ENCODE data around the gene FBXL7. TPM values are rescaled to one million over a fixed set of nuclear protein-coding genes. Genes with fewer than 3 reads are reported as not detected.

Gene FBXL7
- total and polyA plus RNA-seq, 4 donors = 1.9 to 15.5 (median 6.6) TPM

DNA sequence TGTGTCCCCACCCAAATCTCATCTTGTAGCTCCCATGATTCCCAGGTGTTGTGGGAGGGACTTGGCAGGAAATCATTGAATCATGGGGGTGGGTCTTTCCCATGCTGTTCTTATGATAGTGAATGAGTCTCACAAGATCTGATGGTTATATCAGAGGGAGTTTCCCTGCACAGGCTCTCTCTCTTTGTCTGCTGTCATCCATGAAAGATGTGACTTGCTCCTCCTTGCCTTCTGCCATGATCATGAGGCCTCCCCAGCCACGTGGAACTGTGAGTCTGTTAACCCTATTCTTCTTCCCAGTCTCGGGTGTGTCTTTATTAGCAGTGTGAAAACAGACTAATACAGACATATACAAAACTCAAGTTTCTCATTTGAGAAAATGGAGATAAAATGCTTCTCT lies 139.3 kb downstream of the FBXL7 start:
- no peak for DNase-seq
- 48 to 70% methylated on average over 2 of the region's 2 CpGs for WGBS, 2 donors
- Histone ChIP-seq H3K9me3 (ENCODE audit: control insufficient read depth in 4 of 4, insufficient read depth in 3 of 4, low read length in 3 of 4) (no peaks in the 10 kb centered on the region), H3K27me3 (ENCODE audit: control insufficient read depth in 3 of 3, insufficient read depth in 3 of 3, low read length in 2 of 3) (no peaks in the 10 kb centered on the region), H3K27ac (ENCODE audit: low read depth in 1 of 2, low read length in 1 of 2) (no peak overlapping the region), H3K9ac (ENCODE audit: insufficient read depth in 1 of 2, low read length in 2 of 2) (no peak overlapping the region), H3K36me3 (ENCODE audit: control insufficient read depth in 4 of 4, insufficient read depth in 4 of 4, low read length in 4 of 4) (peaks cover 0 to 2% (median 0%) of the 10 kb centered on the region in 4 donors), H3K4me1 (ENCODE audit: control insufficient read depth in 5 of 5, insufficient read depth in 5 of 5, low read length in 5 of 5) (peaks cover 0 to 37% (median 3%) of the 10 kb centered on the region in 5 donors), H3K4me3 (no peak overlapping the region)
- no peak for ATAC-seq (ENCODE audit: insufficient read depth, low FRiP score)
- TF ChIP-seq, protein P1, sequence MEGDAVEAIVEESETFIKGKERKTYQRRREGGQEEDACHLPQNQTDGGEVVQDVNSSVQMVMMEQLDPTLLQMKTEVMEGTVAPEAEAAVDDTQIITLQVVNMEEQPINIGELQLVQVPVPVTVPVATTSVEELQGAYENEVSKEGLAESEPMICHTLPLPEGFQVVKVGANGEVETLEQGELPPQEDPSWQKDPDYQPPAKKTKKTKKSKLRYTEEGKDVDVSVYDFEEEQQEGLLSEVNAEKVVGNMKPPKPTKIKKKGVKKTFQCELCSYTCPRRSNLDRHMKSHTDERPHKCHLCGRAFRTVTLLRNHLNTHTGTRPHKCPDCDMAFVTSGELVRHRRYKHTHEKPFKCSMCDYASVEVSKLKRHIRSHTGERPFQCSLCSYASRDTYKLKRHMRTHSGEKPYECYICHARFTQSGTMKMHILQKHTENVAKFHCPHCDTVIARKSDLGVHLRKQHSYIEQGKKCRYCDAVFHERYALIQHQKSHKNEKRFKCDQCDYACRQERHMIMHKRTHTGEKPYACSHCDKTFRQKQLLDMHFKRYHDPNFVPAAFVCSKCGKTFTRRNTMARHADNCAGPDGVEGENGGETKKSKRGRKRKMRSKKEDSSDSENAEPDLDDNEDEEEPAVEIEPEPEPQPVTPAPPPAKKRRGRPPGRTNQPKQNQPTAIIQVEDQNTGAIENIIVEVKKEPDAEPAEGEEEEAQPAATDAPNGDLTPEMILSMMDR (IDR thresholded peaks at IDR 0.05; ENCODE audit: control extremely low read depth, extremely low read depth) = no peak

DNA sequence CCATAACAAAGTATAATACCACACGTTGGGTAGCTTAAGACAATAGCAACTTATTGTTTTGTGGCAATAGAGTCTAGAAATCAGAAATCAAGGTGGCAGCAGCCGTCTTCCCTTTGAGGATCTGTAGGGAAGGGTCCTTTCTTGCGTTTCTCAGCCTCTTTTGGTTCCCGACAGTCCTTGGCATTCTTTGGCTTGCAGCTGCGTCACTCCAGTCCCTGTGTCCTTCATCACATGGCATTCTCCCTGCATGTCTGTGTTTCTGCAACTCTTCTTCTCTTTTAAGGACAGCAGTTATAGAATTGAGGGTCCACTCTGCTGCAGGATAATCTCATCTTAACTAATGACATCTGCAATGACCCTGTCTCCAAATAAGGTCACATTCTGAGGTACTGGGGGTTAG lies 140.1 kb downstream of the FBXL7 start:
- no peak overlapping the region for H3K9ac ChIP-seq (ENCODE audit: insufficient read depth in 1 of 2, low read length in 2 of 2)
- H3K4me3 ChIP-seq = no peak overlapping the region
- no peaks in the 10 kb centered on the region for H3K9me3 ChIP-seq (ENCODE audit: control insufficient read depth in 4 of 4, insufficient read depth in 3 of 4, low read length in 3 of 4)
- no peak for ATAC-seq (ENCODE audit: insufficient read depth, low FRiP score)
- peaks cover 0 to 40% (median 3%) of the 10 kb centered on the region in 5 donors for H3K4me1 ChIP-seq (ENCODE audit: control insufficient read depth in 5 of 5, insufficient read depth in 5 of 5, low read length in 5 of 5)
- peaks cover 0 to 2% (median 0%) of the 10 kb centered on the region in 4 donors for H3K36me3 ChIP-seq (ENCODE audit: control insufficient read depth in 4 of 4, insufficient read depth in 4 of 4, low read length in 4 of 4)
- H3K27me3 ChIP-seq (ENCODE audit: control insufficient read depth in 3 of 3, insufficient read depth in 3 of 3, low read length in 2 of 3) = no peaks in the 10 kb centered on the region
- TF ChIP-seq, protein P1 (IDR thresholded peaks at IDR 0.05; ENCODE audit: control extremely low read depth, extremely low read depth) = no peak
- DNase-seq = no peak
- 91 to 93% methylated on average over 5 of the region's 5 CpGs for WGBS, 2 donors
- no peak overlapping the region for H3K27ac ChIP-seq (ENCODE audit: low read depth in 1 of 2, low read length in 1 of 2)

DNA sequence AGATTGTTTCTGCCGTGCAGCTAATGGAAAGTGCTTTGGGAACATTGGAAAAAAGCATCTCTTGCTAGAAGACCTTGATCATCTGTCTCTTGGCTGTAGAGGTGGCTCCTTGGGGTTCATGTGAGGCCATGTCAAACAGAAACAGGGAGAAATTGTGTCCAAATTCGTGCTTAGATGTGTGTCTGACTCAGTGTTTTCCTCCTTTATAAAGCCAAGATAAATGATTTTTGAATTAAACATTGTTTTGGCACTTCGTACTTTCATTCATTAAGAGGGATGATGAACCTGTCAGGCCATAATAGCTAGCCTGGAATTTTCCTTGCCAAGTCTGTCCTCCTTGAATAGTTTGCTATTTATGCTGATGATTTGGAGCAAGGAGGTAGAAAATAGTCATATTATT lies 143.8 kb downstream of the FBXL7 start:
- H3K9me3 ChIP-seq (ENCODE audit: control insufficient read depth in 4 of 4, insufficient read depth in 3 of 4, low read length in 3 of 4) = no peaks in the 10 kb centered on the region
- TF ChIP-seq, protein P1 (IDR thresholded peaks at IDR 0.05; ENCODE audit: control extremely low read depth, extremely low read depth) = no peak
- no peak for DNase-seq
- peaks cover 0 to 42% (median 0%) of the 10 kb centered on the region in 5 donors for H3K4me1 ChIP-seq (ENCODE audit: control insufficient read depth in 5 of 5, insufficient read depth in 5 of 5, low read length in 5 of 5)
- no peak overlapping the region for H3K9ac ChIP-seq (ENCODE audit: insufficient read depth in 1 of 2, low read length in 2 of 2)
- H3K27ac ChIP-seq (ENCODE audit: low read depth in 1 of 2, low read length in 1 of 2) = no peak overlapping the region
- no peak for ATAC-seq (ENCODE audit: insufficient read depth, low FRiP score)
- peaks cover 0 to 2% (median 0%) of the 10 kb centered on the region in 4 donors for H3K36me3 ChIP-seq (ENCODE audit: control insufficient read depth in 4 of 4, insufficient read depth in 4 of 4, low read length in 4 of 4)
- H3K27me3 ChIP-seq (ENCODE audit: control insufficient read depth in 3 of 3, insufficient read depth in 3 of 3, low read length in 2 of 3) = no peaks in the 10 kb centered on the region
- 57 to 58% methylated on average over 3 of the region's 3 CpGs for WGBS, 2 donors
- H3K4me3 ChIP-seq = no peak overlapping the region
